Measurements from ENCODE around the gene SLC16A12. TPM values are rescaled to one million over a fixed set of nuclear protein-coding genes. Genes with fewer than 3 reads are reported as not detected.
A peak's percentile ranks its signal among the peaks of the same experiment; 100 is the strongest.

Gene SLC16A12
- total and polyA plus RNA-seq, 2 donors (not counting 3 experiments of a cell fraction or from before 2014, with no cell fraction given) = not detected

DNA sequence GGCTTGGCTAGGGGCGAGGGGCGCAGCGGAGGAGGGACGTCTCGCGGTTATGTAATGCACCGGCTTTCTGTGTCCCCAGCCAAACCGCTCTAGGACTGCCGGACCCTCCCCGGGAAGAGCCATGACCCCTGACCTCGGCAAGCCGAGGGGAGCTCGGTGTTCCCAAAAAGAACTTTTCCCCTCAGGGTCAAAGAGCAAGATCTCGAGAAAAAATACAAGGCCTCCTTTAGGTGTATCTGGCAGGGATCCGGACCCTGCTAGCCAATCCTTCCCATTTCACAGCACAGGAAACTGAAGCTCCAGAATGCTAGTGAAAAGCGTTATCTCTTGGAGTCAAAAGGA is 590 bp upstream of the SLC16A12 start:
- CTCF ChIA-PET = interaction anchor here (0.9 to 1.4 kb wide), 4 partner anchors 15 to 112 kb away, joined by 3 to 5 read pairs (median 4); no protein-coding TSS in a partner anchor
- BruUV-seq (replicated peaks) = no TSS peak
- Histone ChIP-seq H3K4me3 (replicated peaks in 1 of 3; ENCODE audit: insufficient read depth in 1 of 3, low read depth in 1 of 3, low read length in 3 of 3) (no peak overlapping the region), H3K27me3 (ENCODE audit: control insufficient read depth in 2 of 2, insufficient read depth in 2 of 2, low read length in 2 of 2) (peaks cover 33 to 63% of the 10 kb centered on the region in 2 experiments), H3K79me2 (ENCODE audit: control insufficient read depth, insufficient read depth, low read length) (no peaks in the 10 kb centered on the region), H3K9me1 (replicated peaks; ENCODE audit: control insufficient read depth, extremely low read depth, insufficient read depth, low read length) (no peaks in the 10 kb centered on the region), H3K4me1 (ENCODE audit: control insufficient read depth, extremely low read depth, insufficient read depth, low read length) (peaks cover 3% of the 10 kb centered on the region), H3K9me3 (replicated peaks; ENCODE audit: control insufficient read depth, insufficient read depth, low read length) (no peaks in the 10 kb centered on the region), H3K9ac (replicated peaks; ENCODE audit: extremely low read depth, insufficient read depth, low read length) (no peak overlapping the region), H3K4me2 (ENCODE audit: insufficient read depth, low read length) (no peak overlapping the region), H3K36me3 (ENCODE audit: control insufficient read depth in 2 of 2, extremely low read depth in 1 of 2, insufficient read depth in 2 of 2, low read length in 2 of 2) (no peaks in the 10 kb centered on the region), H3K27ac (ENCODE audit: insufficient read depth, low read depth, low read length) (no peak overlapping the region), H4K20me1 (replicated peaks; ENCODE audit: control insufficient read depth, extremely low read depth, insufficient read depth, low read length) (no peaks in the 10 kb centered on the region), H2AFZ (ENCODE audit: low read depth, low read length) (peak overlapping the region; percentile 35)
- dilution Hi-C loops (cut with MboI; ENCODE audit: extremely low pct_ligation_motif_present, low sequenced_read_pairs) = no loop called here
- intact Hi-C loops (cut with micrococcal nuclease) = no loop called here
- TF ChIP-seq JUN (IDR thresholded peaks at IDR 0.05; ENCODE audit: borderline replicate concordance, insufficient read depth, insufficient read length, low read depth) (no peak), FOS (IDR thresholded peaks at IDR 0.05; ENCODE audit: borderline replicate concordance, insufficient read depth, low read length) (no peak), POLR2A (IDR thresholded peaks at IDR 0.05; ENCODE audit: low read depth, low read length) (no peak), GATA2 (IDR thresholded peaks at IDR 0.05; ENCODE audit: insufficient read depth, insufficient read length, low read depth, low read length) (no peak), MYC (IDR thresholded peaks at IDR 0.05; ENCODE audit: low read depth, low read length) (no peak)
- DNase-seq (ENCODE audit: low read depth, low spot score) (no peak), FAIRE-seq (no peak)
- POLR2A ChIA-PET = no interaction called here

DNA sequence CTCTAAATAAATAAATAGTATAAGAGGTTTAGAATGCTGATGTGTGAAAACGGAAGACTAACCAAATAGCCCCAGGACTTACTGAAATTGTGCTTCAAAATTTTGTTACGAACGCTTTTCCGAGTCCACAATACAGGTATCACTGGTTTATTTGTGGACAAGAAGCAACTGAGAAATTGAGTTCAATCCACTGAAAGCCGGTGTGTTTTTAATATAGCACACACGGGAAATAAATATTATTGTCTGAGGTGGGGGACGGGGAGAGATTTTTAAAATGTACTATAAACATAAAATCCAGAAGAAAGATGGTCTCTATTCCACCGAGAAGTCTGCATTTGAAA is 598 bp downstream of the SLC16A12 start:
- H3K79me2 ChIP-seq (ENCODE audit: control insufficient read depth, insufficient read depth, low read length) = no peaks in the 10 kb centered on the region
- H3K36me3 ChIP-seq (ENCODE audit: control insufficient read depth in 2 of 2, extremely low read depth in 1 of 2, insufficient read depth in 2 of 2, low read length in 2 of 2) = no peaks in the 10 kb centered on the region
- no peak overlapping the region for H3K27ac ChIP-seq (ENCODE audit: insufficient read depth, low read depth, low read length)
- no peaks in the 10 kb centered on the region for H3K9me3 ChIP-seq (replicated peaks; ENCODE audit: control insufficient read depth, insufficient read depth, low read length)
- H3K4me1 ChIP-seq (ENCODE audit: control insufficient read depth, extremely low read depth, insufficient read depth, low read length) = peaks cover 3% of the 10 kb centered on the region
- ChIA-PET CTCF (interaction anchor here (0.6 to 1.6 kb wide), 5 partner anchors 9 to 111 kb away, joined by 3 to 4 read pairs (median 4); no protein-coding TSS in a partner anchor), POLR2A (no interaction called here)
- TF ChIP-seq, protein P1, sequence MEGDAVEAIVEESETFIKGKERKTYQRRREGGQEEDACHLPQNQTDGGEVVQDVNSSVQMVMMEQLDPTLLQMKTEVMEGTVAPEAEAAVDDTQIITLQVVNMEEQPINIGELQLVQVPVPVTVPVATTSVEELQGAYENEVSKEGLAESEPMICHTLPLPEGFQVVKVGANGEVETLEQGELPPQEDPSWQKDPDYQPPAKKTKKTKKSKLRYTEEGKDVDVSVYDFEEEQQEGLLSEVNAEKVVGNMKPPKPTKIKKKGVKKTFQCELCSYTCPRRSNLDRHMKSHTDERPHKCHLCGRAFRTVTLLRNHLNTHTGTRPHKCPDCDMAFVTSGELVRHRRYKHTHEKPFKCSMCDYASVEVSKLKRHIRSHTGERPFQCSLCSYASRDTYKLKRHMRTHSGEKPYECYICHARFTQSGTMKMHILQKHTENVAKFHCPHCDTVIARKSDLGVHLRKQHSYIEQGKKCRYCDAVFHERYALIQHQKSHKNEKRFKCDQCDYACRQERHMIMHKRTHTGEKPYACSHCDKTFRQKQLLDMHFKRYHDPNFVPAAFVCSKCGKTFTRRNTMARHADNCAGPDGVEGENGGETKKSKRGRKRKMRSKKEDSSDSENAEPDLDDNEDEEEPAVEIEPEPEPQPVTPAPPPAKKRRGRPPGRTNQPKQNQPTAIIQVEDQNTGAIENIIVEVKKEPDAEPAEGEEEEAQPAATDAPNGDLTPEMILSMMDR (IDR thresholded peaks at IDR 0.05; ENCODE audit: extremely low read depth in 1 of 2, insufficient read depth in 1 of 2, low read depth in 1 of 2, low read length in 2 of 2) = no peak
- TF ChIP-seq JUN (IDR thresholded peaks at IDR 0.05; ENCODE audit: borderline replicate concordance, insufficient read depth, insufficient read length, low read depth) = no peak
- no peak for TF ChIP-seq FOS (IDR thresholded peaks at IDR 0.05; ENCODE audit: borderline replicate concordance, insufficient read depth, low read length)
- TF ChIP-seq MYC (IDR thresholded peaks at IDR 0.05; ENCODE audit: low read depth, low read length) = no peak
- TF ChIP-seq POLR2A (IDR thresholded peaks at IDR 0.05; ENCODE audit: low read depth, low read length) = no peak
- TF ChIP-seq, protein P2, sequence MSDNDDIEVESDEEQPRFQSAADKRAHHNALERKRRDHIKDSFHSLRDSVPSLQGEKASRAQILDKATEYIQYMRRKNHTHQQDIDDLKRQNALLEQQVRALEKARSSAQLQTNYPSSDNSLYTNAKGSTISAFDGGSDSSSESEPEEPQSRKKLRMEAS (IDR thresholded peaks at IDR 0.05; ENCODE audit: insufficient read depth, insufficient read length) = no peak
- no peak for TF ChIP-seq GATA2 (IDR thresholded peaks at IDR 0.05; ENCODE audit: insufficient read depth, insufficient read length, low read depth, low read length)
- BruUV-seq (replicated peaks) = no TSS peak
- dilution Hi-C loops (cut with MboI; ENCODE audit: extremely low pct_ligation_motif_present, low sequenced_read_pairs) (no loop called here), intact Hi-C loops (cut with micrococcal nuclease) (loop anchor here (1.0 kb wide), 1 partner anchor 19 kb away; no protein-coding TSS in a partner anchor)
- H2AFZ ChIP-seq (ENCODE audit: low read depth, low read length) = no peak overlapping the region
- peaks cover 31 to 63% of the 10 kb centered on the region in 2 experiments for H3K27me3 ChIP-seq (ENCODE audit: control insufficient read depth in 2 of 2, insufficient read depth in 2 of 2, low read length in 2 of 2)
- no peak for DNase-seq (ENCODE audit: low read depth, low spot score)
- no peaks in the 10 kb centered on the region for H4K20me1 ChIP-seq (replicated peaks; ENCODE audit: control insufficient read depth, extremely low read depth, insufficient read depth, low read length)
- no peaks in the 10 kb centered on the region for H3K9me1 ChIP-seq (replicated peaks; ENCODE audit: control insufficient read depth, extremely low read depth, insufficient read depth, low read length)
- FAIRE-seq = no peak
- H3K9ac ChIP-seq (replicated peaks; ENCODE audit: extremely low read depth, insufficient read depth, low read length) = no peak overlapping the region
- peak overlapping the region; percentile 48 for H3K4me2 ChIP-seq (ENCODE audit: insufficient read depth, low read length)
- H3K4me3 ChIP-seq (replicated peaks in 1 of 3; ENCODE audit: insufficient read depth in 1 of 3, low read depth in 1 of 3, low read length in 3 of 3) = no peak overlapping the region

All from endothelial cell of umbilical vein (primary cell).